Right lobe of liver (tissue), 6 donors: ENCODE data around the gene PTCHD4. TPM values are rescaled to one million over a fixed set of nuclear protein-coding genes. Genes with fewer than 3 reads are reported as not detected.

Source experiments
- ATAC-seq, 4 donors: fragments of 200-7000 bp; cut with Tn5 transposase; one replicate each; pipeline ENCODE4 v1.9.1; 2020; ENCODE audit warnings: mild to moderate bottlenecking in 4 of 4, moderate library complexity in 4 of 4
- DNase-seq, 3 donors: peaks; one replicate each; pipeline ENCODE4 v3.0.0-alpha.2; 2020
- H3K27ac ChIP-seq, 3 donors: fragments of 200-600 bp; one replicate each; pipeline ENCODE4 v1.8.0; 2022
- H3K27me3 ChIP-seq, 2 donors: fragments of 200-600 bp; one replicate each; pipeline ENCODE4 v1.8.0; 2022
- H3K36me3 ChIP-seq, 4 donors: fragments of 200-600 bp; sonication (generic) in 1 of 4; one replicate each; pipeline versions ENCODE4 v1.5.1 to v1.8.0; 2017 to 2022; ENCODE audit warnings: control low read depth in 1 of 4
- H3K4me1 ChIP-seq, 4 donors: fragments of 200-600 bp; sonication (generic) in 1 of 4; one replicate each; pipeline versions ENCODE4 v1.5.1 to v1.8.0; 2017 to 2022; ENCODE audit warnings: control low read depth in 1 of 4
- H3K4me3 ChIP-seq, 3 donors: fragments of 200-600 bp; one replicate each; pipeline ENCODE4 v1.8.0; 2022
- H3K9me3 ChIP-seq, 4 donors: fragments of 200-600 bp; sonication (generic) in 1 of 4; one replicate each; pipeline versions ENCODE4 v1.5.1 to v1.8.0; 2017 to 2022; ENCODE audit warnings: control low read depth in 1 of 4
- POLR2A ChIP-seq: fragments of 450-650 bp; IDR thresholded peaks from one replicate; pipeline ENCODE4 v1.6.1; 2017; ENCODE audit warnings: antibody characterized with exemption, mild to moderate bottlenecking
- WGBS: methylation state at CpG from one replicate; pipeline ENCODE4 v1.1.6; 2018; ENCODE audit warnings: low coverage, low lambda C conversion rate; ENCODE audit not compliant: insufficient coverage; ENCODE audit errors: missing lambda C conversion rate; 5-methylcytosine and 5-hydroxymethylcytosine counted together
- intact Hi-C, 2 donors: fragments of 100-400 bp; cut with DNase I; formaldehyde crosslinking; loops; one replicate each; pipeline versions ENCODE4 v1.11.2 to v1.14.1; 2022
- total RNA-seq, 6 experiments: library from RNA; depleted of rRNA in 2 of 6; stranded (reverse); fragments of >200 nt in 2 of 6; fragmentation: NEBNext Ultra II Directional in 3 of 6; extraction: Animal tissue kit (Norgen Biotek cat#: 25700) in 3 of 6; gene quantifications; one replicate each; pipeline versions ENCODE4 v1.1.0 to v1.2.4, GENCODE V29; 2016 to 2023
- TF ChIP-seq, protein P1 (sequence below), 4 donors: fragments of 200-600 bp in 3 of 4; fragments of 450-650 bp in 1 of 4; IDR thresholded peaks; one replicate each; pipeline versions ENCODE4 v1.5.1 to v1.8.0; 2016 to 2022; ENCODE audit warnings: antibody characterized with exemption in 4 of 4, mild to moderate bottlenecking in 2 of 4
- donor health status: DM: no; HTN: yes; CAD: no.
- donor health status: DM: no; HTN: no; CAD: no.
- donor health status: DM: no; HTN: no; CAD: no.
- donor health status: DM: no; HTN: yes; CAD: no.
- donor health status: DM: no; HTN: yes; CAD: no.

PTCHD4 gene
- total RNA-seq, 6 experiments from 2014 or later: 0.12 to 0.18 (median 0.15) TPM; not detected in 3

DNA sequence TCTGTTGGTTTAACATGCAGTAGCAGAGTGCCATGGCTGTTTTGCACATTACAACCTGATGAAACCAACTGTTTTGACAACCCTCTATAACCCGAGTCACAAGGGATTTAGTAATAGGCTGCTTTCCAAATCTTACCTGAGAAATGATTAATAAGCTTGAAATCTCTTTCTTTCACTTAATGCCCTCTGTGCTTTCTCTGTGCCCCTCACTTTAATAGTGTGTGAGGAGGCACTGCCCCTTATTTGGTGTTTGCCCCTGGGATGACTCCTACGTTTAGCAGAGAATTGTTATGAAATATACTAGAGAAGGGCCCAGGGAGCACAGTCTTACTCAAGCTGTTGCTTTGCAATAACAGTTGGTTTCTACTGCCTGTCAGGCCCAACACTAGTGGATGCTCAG, 31.0 kb upstream of the PTCHD4 start:
- no peak overlapping the region for H3K27ac ChIP-seq
- intact Hi-C loops: no loop called here
- TF ChIP-seq POLR2A: no peak
- TF ChIP-seq, protein P1, sequence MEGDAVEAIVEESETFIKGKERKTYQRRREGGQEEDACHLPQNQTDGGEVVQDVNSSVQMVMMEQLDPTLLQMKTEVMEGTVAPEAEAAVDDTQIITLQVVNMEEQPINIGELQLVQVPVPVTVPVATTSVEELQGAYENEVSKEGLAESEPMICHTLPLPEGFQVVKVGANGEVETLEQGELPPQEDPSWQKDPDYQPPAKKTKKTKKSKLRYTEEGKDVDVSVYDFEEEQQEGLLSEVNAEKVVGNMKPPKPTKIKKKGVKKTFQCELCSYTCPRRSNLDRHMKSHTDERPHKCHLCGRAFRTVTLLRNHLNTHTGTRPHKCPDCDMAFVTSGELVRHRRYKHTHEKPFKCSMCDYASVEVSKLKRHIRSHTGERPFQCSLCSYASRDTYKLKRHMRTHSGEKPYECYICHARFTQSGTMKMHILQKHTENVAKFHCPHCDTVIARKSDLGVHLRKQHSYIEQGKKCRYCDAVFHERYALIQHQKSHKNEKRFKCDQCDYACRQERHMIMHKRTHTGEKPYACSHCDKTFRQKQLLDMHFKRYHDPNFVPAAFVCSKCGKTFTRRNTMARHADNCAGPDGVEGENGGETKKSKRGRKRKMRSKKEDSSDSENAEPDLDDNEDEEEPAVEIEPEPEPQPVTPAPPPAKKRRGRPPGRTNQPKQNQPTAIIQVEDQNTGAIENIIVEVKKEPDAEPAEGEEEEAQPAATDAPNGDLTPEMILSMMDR (IDR thresholded peaks at IDR 0.05): no peak
- 25% methylated on average over 2 of the region's 2 CpGs for WGBS
- ATAC-seq (no peak), DNase-seq (no peak)
- no peaks in the 10 kb centered on the region for H3K36me3 ChIP-seq
- no peak overlapping the region for H3K4me3 ChIP-seq
- H3K27me3 ChIP-seq: no peaks in the 10 kb centered on the region
- H3K4me1 ChIP-seq: no peaks in the 10 kb centered on the region
- no peaks in the 10 kb centered on the region for H3K9me3 ChIP-seq

DNA sequence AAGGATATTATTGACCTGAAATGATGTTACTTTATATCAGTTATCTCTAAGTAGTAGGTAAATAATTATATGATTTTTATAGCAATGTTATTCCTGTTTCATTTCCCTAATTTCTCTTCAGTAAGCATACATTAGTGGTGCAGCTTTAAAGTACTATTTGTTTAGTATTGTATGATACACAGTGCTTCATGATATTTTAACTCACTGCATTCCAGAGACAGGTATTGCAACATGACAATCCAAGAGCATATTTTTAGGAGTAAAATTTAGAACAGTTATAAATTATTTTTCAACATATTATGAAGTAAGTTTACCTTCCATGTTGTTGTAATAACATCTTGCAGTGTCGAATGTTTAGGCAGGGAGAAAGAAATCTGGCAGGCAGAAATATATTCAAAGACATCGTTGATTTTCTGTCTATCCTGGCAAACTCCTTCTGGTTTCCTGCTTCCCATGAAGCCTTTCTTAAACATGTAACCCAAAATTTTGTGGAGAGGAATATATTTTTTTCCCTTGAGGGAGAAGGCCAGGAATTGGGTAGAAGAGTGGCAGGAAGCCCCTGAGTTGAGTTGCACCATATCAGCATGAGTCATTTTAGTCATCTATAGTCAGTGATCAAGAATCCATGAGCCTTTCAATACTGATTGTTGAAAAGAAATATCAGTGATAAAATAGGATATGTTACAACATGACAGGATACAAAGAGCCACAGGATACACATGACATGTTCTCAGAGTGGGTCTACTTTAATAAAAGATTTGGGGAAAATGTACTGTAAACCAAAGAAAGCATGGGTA, 29.0 kb upstream of the PTCHD4 start:
- Histone ChIP-seq H3K4me3 (no peak overlapping the region), H3K9me3 (no peaks in the 10 kb centered on the region), H3K36me3 (no peaks in the 10 kb centered on the region), H3K4me1 (no peaks in the 10 kb centered on the region), H3K27me3 (no peaks in the 10 kb centered on the region), H3K27ac (no peak overlapping the region)
- no peak for TF ChIP-seq POLR2A
- TF ChIP-seq, protein P1 (IDR thresholded peaks at IDR 0.05): no peak
- intact Hi-C loops: no loop called here
- DNase-seq (no peak), ATAC-seq (no peak)
- 32% methylated on average over 2 of the region's 2 CpGs for WGBS

DNA sequence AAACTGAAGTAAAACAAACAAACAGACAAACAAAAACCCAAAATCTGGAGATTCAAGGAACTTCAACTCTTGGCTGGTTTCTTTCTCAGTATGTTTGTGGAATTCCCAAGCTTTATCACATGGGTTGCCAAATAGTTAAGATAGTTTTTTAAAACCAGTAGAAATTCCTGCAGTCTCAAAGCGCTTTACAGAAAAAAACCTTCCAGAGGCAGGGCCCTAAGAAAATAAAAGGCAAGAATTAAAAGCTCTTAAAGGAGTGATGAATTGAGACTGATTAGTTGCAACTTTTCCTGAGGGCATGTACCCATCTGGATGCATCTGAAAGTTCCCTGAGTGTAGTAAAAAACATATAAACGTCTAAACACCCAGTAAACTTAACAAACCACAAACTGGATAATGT, 25.9 kb upstream of the PTCHD4 start:
- no peaks in the 10 kb centered on the region for H3K36me3 ChIP-seq
- no peak overlapping the region for H3K27ac ChIP-seq
- ATAC-seq (no peak), DNase-seq (no peak)
- no peak overlapping the region for H3K4me3 ChIP-seq
- H3K9me3 ChIP-seq: no peaks in the 10 kb centered on the region
- H3K27me3 ChIP-seq: no peaks in the 10 kb centered on the region
- intact Hi-C loops: no loop called here
- TF ChIP-seq, protein P1 (IDR thresholded peaks at IDR 0.05): no peak
- 26% methylated on average over 2 of the region's 2 CpGs for WGBS
- no peaks in the 10 kb centered on the region for H3K4me1 ChIP-seq

DNA sequence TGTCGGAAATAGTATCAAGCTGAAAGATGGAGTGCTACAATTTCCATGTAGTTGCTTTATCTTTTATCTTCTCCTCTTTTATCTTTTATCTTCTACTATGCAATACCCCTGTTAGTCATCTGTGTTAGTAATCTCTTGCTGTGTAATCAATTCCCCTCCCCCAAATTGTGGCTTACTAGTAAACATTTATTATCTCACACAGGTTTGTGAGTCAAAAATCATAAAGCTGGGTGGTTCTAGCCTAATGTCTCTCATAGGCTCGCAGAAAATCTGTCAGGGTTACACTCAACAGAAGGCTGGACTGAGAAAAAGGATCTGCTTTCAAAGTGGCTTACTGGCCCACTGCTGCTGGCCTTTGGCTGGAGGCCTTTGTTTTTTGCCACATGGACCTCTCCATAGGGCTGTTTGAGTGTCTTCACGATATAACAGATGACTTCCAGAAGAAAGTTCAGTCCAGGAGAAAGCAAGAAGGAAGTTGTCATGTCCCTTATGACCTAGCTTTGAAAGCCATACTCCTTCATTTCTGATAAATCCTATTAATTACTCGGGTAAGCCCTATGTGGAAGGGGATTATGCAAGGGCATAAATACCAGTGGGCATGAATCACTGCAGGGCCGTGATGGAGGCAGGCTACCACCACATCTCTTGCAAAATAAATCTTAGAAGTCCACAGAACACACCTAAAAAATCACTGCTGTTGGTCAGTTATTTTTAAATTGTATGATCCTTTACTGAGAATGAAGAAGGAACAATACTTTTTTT, 24.5 kb upstream of the PTCHD4 start:
- no peak for TF ChIP-seq POLR2A
- TF ChIP-seq, protein P1 (IDR thresholded peaks at IDR 0.05): no peak
- ATAC-seq: no peak
- WGBS: 40% methylated on average over 5 of the region's 5 CpGs
- no peaks in the 10 kb centered on the region for H3K4me1 ChIP-seq
- no peak overlapping the region for H3K27ac ChIP-seq
- H3K4me3 ChIP-seq: no peak overlapping the region
- no peaks in the 10 kb centered on the region for H3K36me3 ChIP-seq
- no peaks in the 10 kb centered on the region for H3K9me3 ChIP-seq
- H3K27me3 ChIP-seq: no peaks in the 10 kb centered on the region
- intact Hi-C loops: no loop called here
- DNase-seq: no peak
